Rectal smooth muscle tissue (tissue), 1 donor: ENCODE measurements around the gene HOXD1.

Experiments used
- H3K27ac ChIP-seq: one replicate; pipeline ENCODE4 v1.7.0; 2013; ENCODE audit warnings: low read depth, low read length, inconsistent platforms
- H3K27me3 ChIP-seq: one replicate; pipeline ENCODE4 v1.7.0; 2013; ENCODE audit warnings: low read length; ENCODE audit not compliant: control insufficient read depth, insufficient read depth
- H3K36me3 ChIP-seq: one replicate; pipeline ENCODE4 v1.7.0; 2013; ENCODE audit warnings: low read length; ENCODE audit not compliant: control insufficient read depth, insufficient read depth
- H3K4me1 ChIP-seq: one replicate; pipeline ENCODE4 v1.7.0; 2013; ENCODE audit warnings: low read length; ENCODE audit not compliant: control insufficient read depth, insufficient read depth
- H3K4me3 ChIP-seq: one replicate; pipeline ENCODE4 v1.7.0; 2013; ENCODE audit warnings: low read length
- H3K9ac ChIP-seq: one replicate; pipeline ENCODE4 v1.7.0; 2013; ENCODE audit warnings: low read length

The HOXD1 gene

DNA sequence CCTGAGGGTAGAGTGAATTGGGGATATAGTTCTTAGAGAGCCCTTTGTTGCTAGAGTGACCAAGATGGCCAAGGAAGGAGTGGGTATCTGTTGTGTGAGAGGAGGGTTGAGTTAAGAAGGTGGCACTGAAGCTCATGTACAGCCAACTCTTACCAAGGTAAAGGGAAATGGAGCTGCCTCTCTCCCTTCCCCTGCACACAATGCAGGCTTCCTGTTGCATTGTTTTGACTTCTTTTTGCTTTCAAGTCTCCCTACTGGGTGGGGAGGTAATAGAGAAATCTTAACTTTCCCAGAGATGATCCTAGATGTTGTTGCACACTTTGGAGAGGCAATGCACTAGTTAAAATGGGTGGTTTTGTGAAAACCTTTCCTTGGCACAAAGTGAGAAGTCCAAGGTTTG, 23.8 kb downstream of the HOXD1 start:
- H3K9ac ChIP-seq = no peak overlapping the region
- no peak overlapping the region for H3K4me3 ChIP-seq
- H3K27ac ChIP-seq = no peak overlapping the region
- no peaks in the 10 kb centered on the region for H3K36me3 ChIP-seq
- H3K27me3 ChIP-seq = no peaks in the 10 kb centered on the region
- no peaks in the 10 kb centered on the region for H3K4me1 ChIP-seq

DNA sequence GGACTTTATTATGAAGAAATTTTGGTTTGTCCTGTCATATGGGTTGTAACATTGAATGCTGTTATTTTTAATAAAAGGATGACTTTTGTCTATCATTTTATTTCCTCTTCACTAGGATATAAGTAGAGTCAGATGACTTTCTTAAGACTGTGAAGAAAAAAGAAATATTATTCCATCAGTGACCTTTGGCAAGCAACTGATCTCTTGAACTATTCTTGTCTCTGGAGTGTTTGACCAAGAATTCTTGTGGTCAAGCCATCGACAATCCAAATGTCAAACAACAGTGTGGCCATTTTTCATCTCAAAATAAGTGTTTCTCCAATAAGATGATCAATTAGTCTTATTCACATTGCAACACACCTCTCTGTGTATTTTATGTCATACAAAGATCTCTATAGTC, 24.9 kb downstream of the HOXD1 start:
- no peak overlapping the region for H3K27ac ChIP-seq
- H3K27me3 ChIP-seq = no peaks in the 10 kb centered on the region
- no peaks in the 10 kb centered on the region for H3K4me1 ChIP-seq
- H3K9ac ChIP-seq = no peak overlapping the region
- H3K36me3 ChIP-seq = no peaks in the 10 kb centered on the region
- no peak overlapping the region for H3K4me3 ChIP-seq

DNA sequence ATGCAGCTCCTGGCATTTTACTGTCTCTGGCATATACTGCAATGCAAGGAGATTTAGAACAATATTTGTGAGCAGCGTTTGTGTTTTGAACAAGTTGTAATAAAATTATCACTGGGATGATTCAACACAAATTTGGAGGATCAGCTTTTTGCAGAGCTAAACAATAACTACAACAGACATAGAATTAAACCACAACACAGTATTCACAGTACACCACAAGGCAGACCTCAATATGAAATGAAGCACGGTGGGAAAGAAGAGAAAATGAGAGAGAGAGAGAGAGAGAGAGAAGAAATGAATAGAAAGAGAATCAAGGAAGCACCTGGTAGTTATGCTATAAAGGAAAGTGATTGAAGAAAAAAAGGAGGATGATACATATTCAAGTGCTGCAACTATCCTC, 39.4 kb downstream of the HOXD1 start:
- H3K27ac ChIP-seq = no peak overlapping the region
- H3K27me3 ChIP-seq = no peaks in the 10 kb centered on the region
- no peaks in the 10 kb centered on the region for H3K4me1 ChIP-seq
- H3K4me3 ChIP-seq = no peak overlapping the region
- H3K36me3 ChIP-seq = no peaks in the 10 kb centered on the region
- H3K9ac ChIP-seq = no peak overlapping the region

DNA sequence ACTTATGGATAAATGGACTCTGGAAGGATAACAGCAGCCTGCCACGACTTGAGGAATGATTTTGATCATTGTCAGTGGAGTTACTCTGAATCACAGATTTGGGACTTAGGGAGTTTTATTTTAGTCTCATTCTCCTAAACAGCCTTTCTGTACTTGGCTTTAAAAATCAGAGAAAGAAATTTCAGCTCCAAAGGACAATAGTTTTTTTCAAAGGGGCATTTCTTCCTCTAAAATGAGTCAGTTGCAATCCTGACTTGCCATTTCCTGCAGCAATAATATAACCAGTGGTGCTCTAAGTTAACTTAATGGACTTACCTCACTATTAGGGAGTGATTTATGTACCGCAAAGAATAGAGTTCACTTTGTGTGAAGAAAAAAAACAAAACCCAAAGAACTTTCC, 45.7 kb downstream of the HOXD1 start:
- Histone ChIP-seq H3K27ac (no peak overlapping the region), H3K9ac (no peak overlapping the region), H3K27me3 (no peaks in the 10 kb centered on the region), H3K4me1 (no peaks in the 10 kb centered on the region), H3K36me3 (no peaks in the 10 kb centered on the region), H3K4me3 (no peak overlapping the region)

DNA sequence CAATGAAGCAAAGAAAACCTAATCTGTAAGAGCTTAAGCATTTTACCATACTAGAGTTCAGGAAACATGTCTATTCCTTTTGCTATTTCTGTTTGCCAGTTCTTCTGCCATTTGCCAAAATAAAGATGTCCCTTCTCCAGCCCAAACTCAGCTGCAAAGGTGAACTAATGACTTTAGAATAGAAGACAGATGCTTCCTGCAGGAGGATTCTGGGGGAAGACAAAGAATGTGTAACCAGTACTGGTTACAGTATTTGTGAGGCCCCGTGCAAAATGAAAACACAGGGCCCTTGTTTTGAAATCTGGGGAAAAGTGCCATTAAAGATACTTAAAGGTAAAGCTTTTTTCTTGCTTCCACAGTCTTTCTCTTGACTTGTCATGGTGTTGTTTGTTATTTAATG, 46.5 kb downstream of the HOXD1 start:
- Histone ChIP-seq H3K4me1 (no peaks in the 10 kb centered on the region), H3K9ac (no peak overlapping the region), H3K36me3 (no peaks in the 10 kb centered on the region), H3K4me3 (no peak overlapping the region), H3K27me3 (no peaks in the 10 kb centered on the region), H3K27ac (no peak overlapping the region)

DNA sequence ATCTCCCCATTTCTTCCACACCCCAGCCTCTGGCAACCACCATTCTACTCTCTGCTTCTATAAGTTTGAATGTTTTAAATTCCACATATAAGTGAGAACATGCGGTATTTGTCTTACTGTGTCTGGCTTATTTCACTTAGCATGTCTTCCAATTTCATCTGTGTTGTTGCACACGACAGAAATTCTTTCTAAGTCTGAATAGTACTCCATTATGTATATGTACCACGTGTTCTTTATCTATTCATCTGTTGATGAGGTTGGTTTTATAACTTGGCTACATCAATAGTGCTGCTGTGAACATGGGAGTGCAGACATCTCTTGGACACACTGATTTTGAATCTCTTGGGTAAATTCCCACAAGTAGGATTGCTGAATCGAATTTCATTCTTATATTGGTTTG, 49.0 kb downstream of the HOXD1 start:
- Histone ChIP-seq H3K4me3 (no peak overlapping the region), H3K27me3 (no peaks in the 10 kb centered on the region), H3K27ac (no peak overlapping the region), H3K9ac (no peak overlapping the region), H3K4me1 (no peaks in the 10 kb centered on the region), H3K36me3 (no peaks in the 10 kb centered on the region)

DNA sequence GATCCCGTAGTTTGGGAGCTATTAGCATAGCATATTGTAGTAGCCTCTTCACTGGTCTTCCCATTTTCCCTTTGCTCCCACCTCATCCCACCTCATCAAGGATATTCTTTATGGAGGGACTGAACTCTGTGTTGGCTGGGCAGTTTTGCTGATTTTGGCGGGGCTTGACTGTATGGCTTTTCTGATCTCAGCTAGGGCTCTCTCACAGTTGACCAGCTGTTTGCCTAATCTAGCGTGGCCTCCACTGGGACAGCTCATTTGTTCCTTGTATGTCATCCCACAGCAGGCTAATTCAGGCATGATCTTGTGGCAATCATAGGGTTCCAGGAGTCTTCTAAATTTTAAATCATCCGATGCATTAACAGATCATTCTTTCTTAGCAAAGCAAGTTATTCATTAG, 50.6 kb downstream of the HOXD1 start:
- Histone ChIP-seq H3K27ac (no peak overlapping the region), H3K36me3 (no peaks in the 10 kb centered on the region), H3K4me3 (no peak overlapping the region), H3K9ac (no peak overlapping the region), H3K27me3 (no peaks in the 10 kb centered on the region), H3K4me1 (no peaks in the 10 kb centered on the region)

DNA sequence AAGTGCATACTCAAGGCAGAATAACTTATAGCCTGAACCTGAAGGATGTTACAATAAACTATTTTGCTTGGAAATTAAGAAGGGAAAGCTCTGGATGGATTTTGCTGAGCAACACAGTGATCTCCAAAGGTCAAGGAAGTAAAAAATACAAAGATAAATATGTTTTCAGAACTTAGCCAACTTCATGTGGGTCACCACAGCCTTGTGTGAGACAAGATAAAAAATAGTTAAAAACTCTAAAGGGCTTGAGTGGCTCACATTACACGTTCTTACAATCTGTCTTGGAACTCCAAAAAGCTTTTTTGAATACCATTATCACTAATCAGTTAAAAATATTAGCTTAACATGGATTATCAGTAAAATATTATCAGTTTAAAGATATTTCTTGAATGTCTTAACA, 51.8 kb downstream of the HOXD1 start:
- Histone ChIP-seq H3K9ac (no peak overlapping the region), H3K4me1 (no peaks in the 10 kb centered on the region), H3K27me3 (no peaks in the 10 kb centered on the region), H3K36me3 (no peaks in the 10 kb centered on the region), H3K27ac (no peak overlapping the region), H3K4me3 (no peak overlapping the region)
